Erythroblast (primary cell): Measurements from ENCODE around the gene CORO2A.

ENCODE experiments used
- GATA1 ChIP-seq: IDR thresholded peaks from 2 replicates; pipeline ENCODE4 v1.6.1; 2011; ENCODE audit warnings: low read depth, mild to moderate bottlenecking, control low read depth, low read length, moderate library complexity
- POLR2A ChIP-seq: IDR thresholded peaks from 2 replicates; pipeline ENCODE4 v1.6.1; 2011; ENCODE audit warnings: mild to moderate bottlenecking, low read length

DNA sequence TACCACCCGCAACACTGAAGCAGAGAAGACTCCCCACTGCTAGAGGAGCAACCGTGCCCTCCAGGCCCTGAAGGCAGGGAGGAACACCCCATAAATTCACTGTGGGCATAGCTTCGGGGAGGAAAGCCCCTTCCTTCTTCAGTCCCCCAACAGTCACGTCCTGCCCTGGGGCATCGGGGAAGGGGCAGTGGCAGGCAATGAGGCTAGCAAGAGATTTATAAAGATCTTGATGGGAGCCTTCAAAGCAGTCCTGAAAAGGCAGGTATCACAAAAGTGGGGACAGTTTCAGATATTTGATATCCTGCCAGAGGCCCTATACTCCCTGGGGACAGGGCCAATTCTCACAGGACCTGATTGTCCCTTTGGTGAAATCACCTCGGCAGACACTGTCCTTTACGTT lies 56.5 kb downstream of the CORO2A start:
- TF ChIP-seq POLR2A = no peak
- TF ChIP-seq GATA1 = no peak
